Smooth muscle cell (in vitro differentiated cells): ENCODE data around the gene EEF1AKMT2. TPM values are rescaled to one million over a fixed set of nuclear protein-coding genes. Genes with fewer than 3 reads are reported as not detected.

ENCODE experiments used
- DNase-seq: peaks from one replicate; lab custom pipeline; 2025; ENCODE audit not compliant: unreplicated experiment; lab: John Stamatoyannopoulos, UW
- H2AFZ ChIP-seq: fragments of 200-600 bp; sonication (generic); 2 replicates; pipeline ENCODE4 v1.6.0; 2016; ENCODE audit warnings: antibody characterized with exemption, low read depth, mild to moderate bottlenecking
- H3F3A ChIP-seq: fragments of 200-600 bp; sonication (generic); 2 replicates; pipeline ENCODE4 v1.6.0; 2017; ENCODE audit warnings: antibody characterized with exemption, low read depth
- H3K27ac ChIP-seq: fragments of 200-600 bp; sonication (generic); 2 replicates; pipeline ENCODE4 v1.5.1; 2016; ENCODE audit warnings: low read depth, mild to moderate bottlenecking
- H3K27me3 ChIP-seq: fragments of 200-600 bp; sonication (generic); 2 replicates; pipeline ENCODE4 v1.6.1; 2016; ENCODE audit warnings: low read depth, mild to moderate bottlenecking
- H3K36me3 ChIP-seq: fragments of 200-600 bp; sonication (generic); 2 replicates; pipeline ENCODE4 v1.5.1; 2016; ENCODE audit warnings: low read depth
- H3K4me1 ChIP-seq: fragments of 200-600 bp; sonication (generic); 2 replicates; pipeline ENCODE4 v1.5.1; 2016; ENCODE audit warnings: low read depth
- H3K4me2 ChIP-seq: fragments of 200-600 bp; sonication (generic); 2 replicates; pipeline ENCODE4 v1.6.0; 2016; ENCODE audit warnings: mild to moderate bottlenecking
- H3K4me3 ChIP-seq: fragments of 200-600 bp; sonication (generic); 2 replicates; pipeline ENCODE4 v1.5.1; 2016; ENCODE audit warnings: mild to moderate bottlenecking
- H3K79me2 ChIP-seq: fragments of 200-600 bp; sonication (generic); 2 replicates; pipeline ENCODE4 v1.6.0; 2016; ENCODE audit warnings: low read depth, mild to moderate bottlenecking
- H3K9ac ChIP-seq: fragments of 200-600 bp; sonication (generic); 2 replicates; pipeline ENCODE4 v1.6.0; 2016; ENCODE audit warnings: low read depth
- H3K9me3 ChIP-seq: fragments of 200-600 bp; sonication (generic); replicated peaks from 2 replicates; pipeline ENCODE4 v1.5.1; 2016; ENCODE audit warnings: low read depth
- H4K20me1 ChIP-seq: fragments of 200-600 bp; sonication (generic); 2 replicates; pipeline ENCODE4 v1.6.0; 2016; ENCODE audit warnings: low read depth
- WGBS: methylation state at CpG from one replicate; pipeline ENCODE4 v1.1.7; 2016; ENCODE audit warnings: low lambda C conversion rate; 5-methylcytosine and 5-hydroxymethylcytosine counted together
- polyA plus RNA-seq: library from polyadenylated mRNA; unstranded; fragments of >200 nt; fragmentation: Nextera tagmentation; extraction: Ambion mirVana; gene quantifications from 2 replicates; pipeline ENCODE4 v1.2.1, GENCODE V29; 2016
- small RNA-seq: library from RNA; depleted of rRNA; stranded (forward); fragments of <200 nt; gene quantifications from one replicate; pipeline ENCODE3, GENCODE V24; 2014
- total RNA-seq: library from RNA; depleted of rRNA; stranded (reverse); fragments of >200 nt; gene quantifications from 2 replicates; pipeline ENCODE4 v1.2.3, GENCODE V29; 2014
- TF ChIP-seq, protein P1 (sequence below): fragments of 200-600 bp; sonication (generic); IDR thresholded peaks from 2 replicates; pipeline ENCODE4 v1.5.1; 2017; ENCODE audit warnings: borderline replicate concordance, mild to moderate bottlenecking, antibody characterized with exemption; ENCODE audit not compliant: insufficient read depth, poor library complexity, severe bottlenecking

EEF1AKMT2 gene
- total and polyA plus RNA-seq, 2 experiments from 2014 or later, result 20.1 to 26.4 TPM

GRCh38 chr10:124708246-124708779, 83.4 kb downstream of the EEF1AKMT2 start:
- TF ChIP-seq, protein P1, sequence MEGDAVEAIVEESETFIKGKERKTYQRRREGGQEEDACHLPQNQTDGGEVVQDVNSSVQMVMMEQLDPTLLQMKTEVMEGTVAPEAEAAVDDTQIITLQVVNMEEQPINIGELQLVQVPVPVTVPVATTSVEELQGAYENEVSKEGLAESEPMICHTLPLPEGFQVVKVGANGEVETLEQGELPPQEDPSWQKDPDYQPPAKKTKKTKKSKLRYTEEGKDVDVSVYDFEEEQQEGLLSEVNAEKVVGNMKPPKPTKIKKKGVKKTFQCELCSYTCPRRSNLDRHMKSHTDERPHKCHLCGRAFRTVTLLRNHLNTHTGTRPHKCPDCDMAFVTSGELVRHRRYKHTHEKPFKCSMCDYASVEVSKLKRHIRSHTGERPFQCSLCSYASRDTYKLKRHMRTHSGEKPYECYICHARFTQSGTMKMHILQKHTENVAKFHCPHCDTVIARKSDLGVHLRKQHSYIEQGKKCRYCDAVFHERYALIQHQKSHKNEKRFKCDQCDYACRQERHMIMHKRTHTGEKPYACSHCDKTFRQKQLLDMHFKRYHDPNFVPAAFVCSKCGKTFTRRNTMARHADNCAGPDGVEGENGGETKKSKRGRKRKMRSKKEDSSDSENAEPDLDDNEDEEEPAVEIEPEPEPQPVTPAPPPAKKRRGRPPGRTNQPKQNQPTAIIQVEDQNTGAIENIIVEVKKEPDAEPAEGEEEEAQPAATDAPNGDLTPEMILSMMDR, result no peak
- H3K4me2 ChIP-seq, result peak overlapping the region; percentile 3
- no peak overlapping the region for H2AFZ ChIP-seq

More at GRCh38 chr10:124708246-124708779, 83.4 kb downstream of the EEF1AKMT2 start:
- Histone ChIP-seq H3K27me3 (no peaks in the 10 kb centered on the region), H3K9me3 (no peaks in the 10 kb centered on the region), H3K27ac (no peak overlapping the region), H3F3A (no peaks in the 10 kb centered on the region), H3K79me2 (no peaks in the 10 kb centered on the region), H3K36me3 (no peaks in the 10 kb centered on the region), H3K4me3 (no peak overlapping the region), H4K20me1 (peaks cover 87% of the 10 kb centered on the region), H3K4me1 (peaks cover 12% of the 10 kb centered on the region), H3K9ac (no peak overlapping the region)
- no peak for DNase-seq
- 82% methylated on average over 9 of the region's 9 CpGs for whole genome bisulfite sequencing

Small RNA genes within 50 kb of the gene (small RNA-seq; reads per million reads assigned to genes)
- not detected for gene RF00019

Other genes starting within 250 kb of the EEF1AKMT2 start
- gene FAM53B, start 47.5 kb downstream of the EEF1AKMT2 start, total RNA-seq, result 6.2 and 9.3 TPM in 2 replicates
- gene FAM53B, start 47.5 kb downstream of the EEF1AKMT2 start, polyA plus RNA-seq, result 5.5 and 9.3 TPM in 2 replicates
- 25.6 and 27.0 TPM in 2 replicates for gene ABRAXAS2, start 9.9 kb upstream of the EEF1AKMT2 start, total RNA-seq
- gene ABRAXAS2, start 9.9 kb upstream of the EEF1AKMT2 start, polyA plus RNA-seq, result 14.8 and 15.0 TPM in 2 replicates
- 24.1 and 30.2 TPM in 2 replicates for gene ZRANB1, start 150.2 kb upstream of the EEF1AKMT2 start, total RNA-seq
- gene ZRANB1, start 150.2 kb upstream of the EEF1AKMT2 start, polyA plus RNA-seq, result 7.5 and 8.2 TPM in 2 replicates